Lung microvascular endothelial cell (primary cell): ENCODE measurements around the gene SH3RF1. TPM values are rescaled to one million over a fixed set of nuclear protein-coding genes. Genes with fewer than 3 reads are reported as not detected.

Experiments used
- DNase-seq, 2 donors: peaks; one replicate each; pipeline versions ENCODE4 v3.0.0 to v3.0.0-alpha.2; 2010; ENCODE audit warnings: low read depth in 2 of 2
- total RNA-seq: library from RNA; depleted of rRNA; stranded (reverse); fragments of >200 nt; gene quantifications from 2 replicates; pipeline ENCODE4 v1.2.1, GENCODE V29; 2014

Gene SH3RF1
- total RNA-seq, 1 donor from 2014 or later, result 7.3 TPM

- no peak for DNase-seq
Measured at GRCh38 chr4:169044714-169045447, 225.9 kb downstream of the SH3RF1 start.
